Fibroblast of mammary gland (primary cell): ENCODE results near the gene TSPYL1.
"Not testable (repeated sequence)": the region's sequence is repeated elsewhere in the genome, so short reads cannot be mapped to it uniquely, and the experiment has no call there.

Source experiments
- DNase-seq: peaks from one replicate; pipeline ENCODE4 v3.0.0-alpha.2; 2010; ENCODE audit warnings: low read depth
- H3K4me3 ChIP-seq: 2 replicates; pipeline ENCODE4 v1.5.1; 2011; ENCODE audit warnings: low read depth, mild to moderate bottlenecking, low read length, moderate library complexity; ENCODE audit not compliant: control insufficient read depth
- CTCF ChIP-seq: conservative IDR thresholded peaks from 2 replicates; pipeline ENCODE4 v1.5.1; 2011; ENCODE audit warnings: low read depth, low read length, inconsistent platforms; ENCODE audit not compliant: control insufficient read depth, insufficient read depth

The TSPYL1 gene

GRCh38 chr6:116279232-116280160 is at the start of gene TSPYL1:
TSPYL1 (minus strand) TSS chr6:116279930; CDS start chr6:116279830, 100 bp downstream.
- DNase-seq: peak; percentile 97
- H3K4me3 ChIP-seq: peak within 1 kb of the TSS; percentile 94
- TF ChIP-seq CTCF: no peak

- no peak overlapping the region for H3K4me3 ChIP-seq
- TF ChIP-seq CTCF: no peak
- no peak for DNase-seq
These were observed 49.4 kb upstream of the TSPYL1 start for GRCh38 chr6:116329156-116329555.

DNA sequence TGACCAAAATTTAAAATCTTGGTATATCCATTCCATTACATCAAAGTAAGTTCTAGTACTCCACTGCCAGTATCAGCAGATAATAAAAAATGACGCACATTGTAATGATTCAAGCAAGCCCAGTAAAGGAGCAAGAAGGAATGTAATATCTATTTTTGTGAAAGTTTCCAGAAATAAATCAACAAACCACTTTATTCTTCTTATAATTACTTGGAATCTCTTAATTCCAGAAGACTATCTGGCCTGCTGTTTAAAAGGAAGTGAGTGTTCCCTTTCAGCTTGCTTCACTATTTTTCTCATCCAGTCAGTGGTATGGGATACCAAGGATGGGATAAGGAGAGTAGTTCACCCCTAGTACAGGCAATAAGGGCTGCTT is 48.8 kb upstream of the TSPYL1 start:
- no peak for TF ChIP-seq CTCF
- no peak overlapping the region for H3K4me3 ChIP-seq
- DNase-seq: peak; percentile 16

DNA sequence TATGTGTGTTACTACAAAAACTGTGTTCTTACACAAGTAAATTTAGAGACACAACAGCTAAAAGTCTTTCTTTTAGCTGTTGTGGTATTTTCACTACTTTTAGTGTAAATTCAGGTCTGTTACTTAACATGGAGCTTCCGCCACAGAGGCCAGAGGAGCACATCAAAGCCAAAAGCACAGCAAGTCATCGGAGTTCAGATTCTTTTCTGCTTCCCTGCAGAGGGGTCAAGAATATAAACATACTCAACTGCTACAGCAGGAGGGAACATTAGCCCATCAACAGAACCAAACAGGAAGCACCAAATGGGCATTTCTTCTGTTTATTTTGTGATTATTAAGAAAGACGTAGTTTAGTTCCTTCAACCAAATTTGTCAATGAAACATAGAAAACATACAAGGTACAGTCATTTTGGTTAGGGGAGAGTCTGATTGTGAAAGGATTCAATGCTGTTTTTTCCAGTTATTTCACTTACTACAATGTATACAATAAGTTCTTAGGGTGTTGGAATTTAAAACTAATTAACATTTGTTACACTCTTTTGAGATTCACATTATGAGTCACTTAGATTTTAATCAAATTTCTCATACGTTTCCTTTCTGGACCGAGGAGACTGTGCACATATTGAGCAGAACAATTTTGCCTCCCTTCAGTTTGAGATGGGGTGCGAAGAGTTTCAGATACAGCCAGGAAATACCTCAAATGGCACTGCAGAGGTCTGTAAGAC is 48.2 kb upstream of the TSPYL1 start:
- TF ChIP-seq CTCF: no peak
- DNase-seq: no peak
- no peak overlapping the region for H3K4me3 ChIP-seq

DNA sequence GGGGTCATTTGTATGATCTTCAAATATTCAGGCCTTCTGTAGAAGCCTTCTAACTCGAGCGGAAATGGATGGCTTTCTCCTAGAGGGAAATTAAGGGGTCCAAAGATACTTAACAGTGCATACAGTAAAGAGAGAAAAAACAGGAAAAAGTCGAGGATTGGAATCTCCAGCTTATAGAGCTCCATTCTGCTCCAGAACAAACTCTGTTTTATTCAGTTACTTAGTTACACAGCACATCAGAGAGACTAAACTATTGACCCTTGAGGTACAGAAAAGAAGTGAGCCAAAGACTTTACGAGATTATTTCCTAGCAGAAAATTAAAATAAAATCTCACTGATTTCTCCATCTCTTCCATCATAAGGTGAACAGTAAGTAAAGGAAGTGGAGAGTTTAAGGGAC is 47.3 kb upstream of the TSPYL1 start:
- TF ChIP-seq CTCF: no peak
- no peak for DNase-seq
- H3K4me3 ChIP-seq: no peak overlapping the region

GRCh38 chr6:116326181-116326671 is 46.5 kb upstream of the TSPYL1 start:
- no peak overlapping the region for H3K4me3 ChIP-seq
- no peak for DNase-seq
- no peak for TF ChIP-seq CTCF

- DNase-seq, H3K4me3 ChIP-seq: not testable (repeated sequence)
These were observed 46.0 kb upstream of the TSPYL1 start for GRCh38 chr6:116325634-116326132.
